ENCODE measurements around the gene RPTOR. TPM values are rescaled to one million over a fixed set of nuclear protein-coding genes. Genes with fewer than 3 reads are reported as not detected.

RPTOR gene
- polyA plus RNA-seq, 1 of the 3 experiments (the other 2 are of a cell fraction) = 14.9 TPM

- no peak overlapping the region for H3K4me2 ChIP-seq
- no peaks in the 10 kb centered on the region; a peak in 1 of 4 replicates for H3K4me1 ChIP-seq (ENCODE audit: control insufficient read depth in 1 of 2, insufficient read depth in 2 of 2, low read depth in 1 of 2, low read length in 1 of 2)
- H2AFZ ChIP-seq (ENCODE audit: low read depth) = no peak overlapping the region
- H3K36me3 ChIP-seq (replicated peaks in 1 of 2; ENCODE audit: control insufficient read depth in 1 of 2, insufficient read depth in 2 of 2, low read length in 1 of 2) = peaks cover 4 to 30% of the 10 kb centered on the region in 2 experiments
- no peak overlapping the region for H3K4me3 ChIP-seq (ENCODE audit: low read depth in 2 of 2, low read length in 1 of 2)
- H3K9ac ChIP-seq = no peak overlapping the region
- H3K79me2 ChIP-seq (ENCODE audit: insufficient read depth) = no peaks in the 10 kb centered on the region
- no peaks in the 10 kb centered on the region for H3K27me3 ChIP-seq (ENCODE audit: insufficient read depth)
- H3K9me3 ChIP-seq = no peaks in the 10 kb centered on the region
- H4K20me1 ChIP-seq (ENCODE audit: insufficient read depth) = no peaks in the 10 kb centered on the region
- no peaks in the 10 kb centered on the region for H3F3A ChIP-seq (replicated peaks; ENCODE audit: insufficient read depth)
- H3K9me2 ChIP-seq = no peaks in the 10 kb centered on the region
- H3K27ac ChIP-seq (ENCODE audit: low read depth in 2 of 2, low read length in 1 of 2) = no peak overlapping the region
- 91% methylated on average over 31 of the region's 33 CpGs for WGBS (ENCODE audit: low lambda C conversion rate)
- DNase-seq = no peak
- POLR2A ChIA-PET = no interaction called here
- CTCF ChIA-PET = interaction anchor here (1.3 to 2.3 kb wide), 2 partner anchors 16 to 43 kb away, joined by 4 to 9 read pairs; no protein-coding TSS in a partner anchor
- no peak for TF ChIP-seq GABPA (IDR thresholded peaks at IDR 0.05; ENCODE audit: low read depth)
- TF ChIP-seq USF2 (IDR thresholded peaks at IDR 0.05; ENCODE audit: borderline replicate concordance, low read depth, low read length) = no peak
- no peak for TF ChIP-seq TAF1 (IDR thresholded peaks at IDR 0.05; ENCODE audit: borderline replicate concordance, low read depth, low read length)
- no peak for TF ChIP-seq EP300 (IDR thresholded peaks at IDR 0.05; ENCODE audit: borderline replicate concordance in 1 of 2, low read depth in 1 of 2, low read length in 1 of 2)
- TF ChIP-seq NRF1 (IDR thresholded peaks at IDR 0.05; ENCODE audit: low read depth, low read length) = no peak
- TF ChIP-seq REST (IDR thresholded peaks at IDR 0.05; ENCODE audit: low read depth, low read length) = no peak
- no peak for TF ChIP-seq CHD2 (IDR thresholded peaks at IDR 0.05; ENCODE audit: low read length, partially characterized antibody)
Observed at GRCh38 chr17:80941743-80942422, 397.2 kb downstream of the RPTOR start.

- CTCF ChIA-PET = interaction anchor here (1.3 to 2.3 kb wide), 2 partner anchors 15 to 44 kb away, joined by 4 to 9 read pairs; no protein-coding TSS in a partner anchor
- no peaks in the 10 kb centered on the region for H3F3A ChIP-seq (replicated peaks; ENCODE audit: insufficient read depth)
- H3K27me3 ChIP-seq (ENCODE audit: insufficient read depth) = no peaks in the 10 kb centered on the region
- peaks cover 4 to 33% of the 10 kb centered on the region in 2 experiments for H3K36me3 ChIP-seq (replicated peaks in 1 of 2; ENCODE audit: control insufficient read depth in 1 of 2, insufficient read depth in 2 of 2, low read length in 1 of 2)
- no peak overlapping the region for H3K27ac ChIP-seq (ENCODE audit: low read depth in 2 of 2, low read length in 1 of 2)
- no peak overlapping the region for H3K4me3 ChIP-seq (ENCODE audit: low read depth in 2 of 2, low read length in 1 of 2)
- no peak overlapping the region for H3K9ac ChIP-seq
- no peaks in the 10 kb centered on the region for H4K20me1 ChIP-seq (ENCODE audit: insufficient read depth)
- 91% methylated on average over 38 of the region's 38 CpGs for WGBS (ENCODE audit: low lambda C conversion rate)
- no peak overlapping the region for H2AFZ ChIP-seq (ENCODE audit: low read depth)
- H3K9me3 ChIP-seq = no peaks in the 10 kb centered on the region
- no peaks in the 10 kb centered on the region; a peak in 1 of 4 replicates for H3K4me1 ChIP-seq (ENCODE audit: control insufficient read depth in 1 of 2, insufficient read depth in 2 of 2, low read depth in 1 of 2, low read length in 1 of 2)
- DNase-seq = no peak
- no peak overlapping the region for H3K4me2 ChIP-seq
- H3K79me2 ChIP-seq (ENCODE audit: insufficient read depth) = no peaks in the 10 kb centered on the region
- H3K9me2 ChIP-seq = no peaks in the 10 kb centered on the region
- POLR2A ChIA-PET = no interaction called here
- no peak for TF ChIP-seq REST (IDR thresholded peaks at IDR 0.05; ENCODE audit: low read depth, low read length)
- no peak for TF ChIP-seq SIN3A (IDR thresholded peaks at IDR 0.05; ENCODE audit: borderline replicate concordance, low read depth, low read length)
- no peak for TF ChIP-seq GATA2 (CRISPR knock-in tag; IDR thresholded peaks at IDR 0.05)
- TF ChIP-seq RCOR1 (IDR thresholded peaks at IDR 0.05; ENCODE audit: low read length) = no peak
- no peak for TF ChIP-seq TAF1 (IDR thresholded peaks at IDR 0.05; ENCODE audit: borderline replicate concordance, low read depth, low read length)
- TF ChIP-seq YY1 (IDR thresholded peaks at IDR 0.05; ENCODE audit: low read depth) = no peak
- no peak for TF ChIP-seq EP300 (IDR thresholded peaks at IDR 0.05; ENCODE audit: borderline replicate concordance in 1 of 2, low read depth in 1 of 2, low read length in 1 of 2)
- TF ChIP-seq MAX (IDR thresholded peaks at IDR 0.05; ENCODE audit: low read depth) = no peak
- TF ChIP-seq EZH2phosphoT487 (IDR thresholded peaks at IDR 0.05; ENCODE audit: borderline replicate concordance, low read depth) = no peak
- TF ChIP-seq JUND (IDR thresholded peaks at IDR 0.05) = no peak
- TF ChIP-seq MXI1 (IDR thresholded peaks at IDR 0.05; ENCODE audit: low read depth, low read length) = no peak
Observed at GRCh38 chr17:80942423-80943345, 398.0 kb downstream of the RPTOR start.
